OCI-LY1 (cell line): ENCODE results near the gene FHL1.

Experiments used
- H2AFZ ChIP-seq: fragments of 200-600 bp; sonication (generic), shearing (Covaris generic); 2 replicates; pipeline ENCODE4 v1.6.0; 2014; ENCODE audit warnings: antibody characterized with exemption, mild to moderate bottlenecking, low read length
- H3F3A ChIP-seq: fragments of 200-600 bp; sonication (generic), shearing (Covaris generic); 2 replicates; pipeline ENCODE4 v1.6.0; 2014; ENCODE audit warnings: mild to moderate bottlenecking, antibody characterized with exemption, low read length, moderate library complexity; ENCODE audit not compliant: insufficient read depth
- H3K27ac ChIP-seq: fragments of 200-600 bp; sonication (generic); 2 replicates; pipeline ENCODE4 v1.5.1; 2014; ENCODE audit warnings: low read length, mixed run types, mild to moderate bottlenecking, low read depth; ENCODE audit not compliant: poor library complexity, severe bottlenecking
- H3K27me3 ChIP-seq: fragments of 200-600 bp; sonication (generic); 2 replicates; pipeline ENCODE4 v1.6.0; 2014; ENCODE audit warnings: antibody characterized with exemption, mild to moderate bottlenecking, low read length, moderate library complexity; ENCODE audit not compliant: insufficient read depth
- H3K36me3 ChIP-seq: fragments of 200-600 bp; sonication (generic); 2 replicates; pipeline ENCODE4 v1.6.1; 2014; ENCODE audit warnings: mild to moderate bottlenecking, antibody characterized with exemption, low read length, moderate library complexity, mixed read lengths; ENCODE audit not compliant: insufficient read depth
- H3K4me1 ChIP-seq: fragments of 200-600 bp; sonication (generic); 2 replicates; pipeline ENCODE4 v1.5.1; 2014; ENCODE audit warnings: mild to moderate bottlenecking, low read length, moderate library complexity; ENCODE audit not compliant: insufficient read depth, severe bottlenecking
- H3K4me2 ChIP-seq: fragments of 200-600 bp; sonication (generic), shearing (Covaris generic); 2 replicates; pipeline ENCODE4 v1.6.1; 2014; ENCODE audit warnings: low read length
- H3K4me3 ChIP-seq: fragments of 200-600 bp; sonication (generic); 2 replicates; pipeline ENCODE4 v1.5.1; 2014; ENCODE audit warnings: low read length, low read depth, mild to moderate bottlenecking, mixed read lengths; ENCODE audit not compliant: poor library complexity, severe bottlenecking
- H3K79me2 ChIP-seq: fragments of 200-600 bp; shearing (Covaris generic); 2 replicates; pipeline ENCODE4 v1.6.1; 2016; ENCODE audit warnings: mixed run types, low read length, mixed read lengths; ENCODE audit not compliant: insufficient read depth
- H3K9ac ChIP-seq: fragments of 200-600 bp; sonication (generic), shearing (Covaris generic); 2 replicates; pipeline ENCODE4 v1.6.1; 2014; ENCODE audit warnings: mild to moderate bottlenecking, low read length, mixed read lengths
- H3K9me2 ChIP-seq: fragments of 200-600 bp; sonication (generic), shearing (Covaris generic); 2 replicates; pipeline ENCODE4 v1.6.1; 2014; ENCODE audit warnings: low read depth, mild to moderate bottlenecking, low read length, mixed read lengths
- H3K9me3 ChIP-seq: fragments of 200-600 bp; shearing (Covaris generic); 2 replicates; pipeline ENCODE4 v1.6.1; 2014; ENCODE audit warnings: low read length, mixed read lengths
- H4K20me1 ChIP-seq: fragments of 200-600 bp; sonication (generic), shearing (Covaris generic); 2 replicates; pipeline ENCODE4 v1.6.0; 2016; ENCODE audit warnings: mild to moderate bottlenecking, low read length; ENCODE audit not compliant: insufficient read depth
- EZH2 ChIP-seq: fragments of 200-600 bp; sonication (generic), shearing (Covaris generic); IDR thresholded peaks from 2 replicates; pipeline ENCODE4 v1.8.0; 2017; ENCODE audit warnings: borderline replicate concordance, mixed run types, mild to moderate bottlenecking, antibody characterized with exemption, low read length, moderate library complexity, mixed read lengths
- TF ChIP-seq, protein P1 (sequence below): fragments of 200-600 bp; sonication (generic), shearing (Covaris generic); IDR thresholded peaks from 2 replicates; pipeline ENCODE4 v1.5.1; 2017; ENCODE audit warnings: mild to moderate bottlenecking, antibody characterized with exemption, low read length, moderate library complexity, mixed read lengths

The FHL1 gene

DNA sequence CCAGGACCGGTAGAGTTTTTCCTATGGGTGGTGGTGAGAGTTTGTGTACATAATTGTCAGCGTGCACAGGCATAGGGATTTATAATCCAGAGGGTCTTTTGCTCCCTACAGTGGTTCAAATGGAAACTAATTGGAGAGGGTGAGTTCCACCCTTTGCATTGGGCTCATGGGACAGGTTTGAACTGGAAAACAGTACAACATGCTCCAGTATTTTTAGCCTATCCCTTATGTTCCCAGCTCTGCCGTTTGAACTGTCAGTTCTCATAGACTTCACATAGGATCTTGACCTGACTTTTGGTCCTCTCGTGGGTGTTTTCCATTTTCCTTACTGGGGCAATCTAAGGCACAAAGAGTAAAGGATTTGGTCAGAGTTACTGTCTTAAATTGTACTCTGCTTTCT is 31.8 kb downstream of the FHL1 start:
- no peak overlapping the region for H2AFZ ChIP-seq

DNA sequence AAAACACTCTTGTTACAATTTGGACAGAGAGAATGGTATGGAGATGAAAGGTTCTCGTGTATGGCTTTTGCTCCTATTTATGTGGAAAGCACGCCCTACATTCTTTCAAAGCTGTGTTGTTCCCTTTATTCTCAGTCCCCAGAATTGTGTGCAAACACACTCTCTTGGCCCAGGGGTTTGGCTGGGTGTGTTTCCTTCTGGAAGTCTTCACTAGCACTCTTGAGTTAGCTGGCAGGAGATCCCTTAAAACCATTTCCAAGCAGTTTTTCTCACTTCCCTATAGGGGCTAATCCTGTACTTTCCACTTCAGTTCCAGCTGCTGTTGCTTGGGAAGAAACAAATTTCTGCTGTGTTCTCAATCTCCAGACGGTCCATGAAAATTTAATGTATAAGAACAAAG is 35.1 kb downstream of the FHL1 start:
- Histone ChIP-seq H3K9ac (no peak overlapping the region), H3K4me3 (no peak overlapping the region), H3K27ac (no peak overlapping the region), H2AFZ (no peak overlapping the region), H4K20me1 (no peaks in the 10 kb centered on the region), H3K9me3 (no peaks in the 10 kb centered on the region), H3K79me2 (no peaks in the 10 kb centered on the region), H3K27me3 (no peaks in the 10 kb centered on the region), H3K4me2 (no peak overlapping the region), H3K4me1 (no peaks in the 10 kb centered on the region), H3F3A (no peaks in the 10 kb centered on the region), H3K9me2 (no peaks in the 10 kb centered on the region), H3K36me3 (no peaks in the 10 kb centered on the region)
- TF ChIP-seq, protein P1, sequence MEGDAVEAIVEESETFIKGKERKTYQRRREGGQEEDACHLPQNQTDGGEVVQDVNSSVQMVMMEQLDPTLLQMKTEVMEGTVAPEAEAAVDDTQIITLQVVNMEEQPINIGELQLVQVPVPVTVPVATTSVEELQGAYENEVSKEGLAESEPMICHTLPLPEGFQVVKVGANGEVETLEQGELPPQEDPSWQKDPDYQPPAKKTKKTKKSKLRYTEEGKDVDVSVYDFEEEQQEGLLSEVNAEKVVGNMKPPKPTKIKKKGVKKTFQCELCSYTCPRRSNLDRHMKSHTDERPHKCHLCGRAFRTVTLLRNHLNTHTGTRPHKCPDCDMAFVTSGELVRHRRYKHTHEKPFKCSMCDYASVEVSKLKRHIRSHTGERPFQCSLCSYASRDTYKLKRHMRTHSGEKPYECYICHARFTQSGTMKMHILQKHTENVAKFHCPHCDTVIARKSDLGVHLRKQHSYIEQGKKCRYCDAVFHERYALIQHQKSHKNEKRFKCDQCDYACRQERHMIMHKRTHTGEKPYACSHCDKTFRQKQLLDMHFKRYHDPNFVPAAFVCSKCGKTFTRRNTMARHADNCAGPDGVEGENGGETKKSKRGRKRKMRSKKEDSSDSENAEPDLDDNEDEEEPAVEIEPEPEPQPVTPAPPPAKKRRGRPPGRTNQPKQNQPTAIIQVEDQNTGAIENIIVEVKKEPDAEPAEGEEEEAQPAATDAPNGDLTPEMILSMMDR, result no peak
- TF ChIP-seq EZH2, result no peak

More for the DNA sequence above, 31.8 kb downstream of the FHL1 start:
- no peak overlapping the region for H3K9ac ChIP-seq
- no peaks in the 10 kb centered on the region for H3F3A ChIP-seq
- TF ChIP-seq, protein P1, result no peak
- no peak for TF ChIP-seq EZH2
- no peaks in the 10 kb centered on the region for H3K4me1 ChIP-seq
- H3K9me2 ChIP-seq, result no peaks in the 10 kb centered on the region
- no peaks in the 10 kb centered on the region for H3K27me3 ChIP-seq
- no peak overlapping the region for H3K4me3 ChIP-seq
- H3K9me3 ChIP-seq, result no peaks in the 10 kb centered on the region
- no peak overlapping the region for H3K4me2 ChIP-seq
- no peaks in the 10 kb centered on the region for H3K36me3 ChIP-seq
- H3K79me2 ChIP-seq, result no peaks in the 10 kb centered on the region
- H3K27ac ChIP-seq, result no peak overlapping the region
- H4K20me1 ChIP-seq, result no peaks in the 10 kb centered on the region

DNA sequence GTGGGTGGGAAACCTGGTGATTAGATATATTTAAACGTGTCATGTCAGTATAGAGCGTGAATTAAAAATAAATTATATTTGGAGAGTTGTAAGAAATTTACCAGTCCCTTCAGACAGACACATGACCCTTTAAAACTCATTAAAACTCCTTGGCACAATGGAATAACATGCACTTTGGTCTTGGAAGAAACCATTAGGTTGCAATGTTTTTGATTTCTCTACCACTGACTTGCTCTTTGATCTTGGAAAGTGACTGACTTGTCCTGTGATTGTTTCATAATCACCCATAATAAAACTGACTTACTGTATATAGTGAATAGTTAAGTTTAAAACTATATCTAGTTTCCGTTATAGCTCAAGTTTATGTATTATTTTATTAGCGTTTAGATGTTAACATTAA is 35.8 kb downstream of the FHL1 start:
- Histone ChIP-seq H3K79me2 (no peaks in the 10 kb centered on the region), H4K20me1 (no peaks in the 10 kb centered on the region), H2AFZ (no peak overlapping the region), H3K9me3 (no peaks in the 10 kb centered on the region), H3K27me3 (no peaks in the 10 kb centered on the region), H3F3A (no peaks in the 10 kb centered on the region), H3K36me3 (no peaks in the 10 kb centered on the region), H3K4me3 (no peak overlapping the region), H3K9me2 (no peaks in the 10 kb centered on the region), H3K27ac (no peak overlapping the region), H3K4me2 (no peak overlapping the region), H3K4me1 (no peaks in the 10 kb centered on the region), H3K9ac (no peak overlapping the region)
- TF ChIP-seq, protein P1, result no peak
- no peak for TF ChIP-seq EZH2
